ENCODE measurements around the gene DPYD.

The DPYD gene

GRCh38 chr1:97123717-97124431 lies 797.0 kb downstream of the DPYD start:
- no peak overlapping the region for H3K4me3 ChIP-seq (ENCODE audit: low read depth, low read length)
- no peaks in the 10 kb centered on the region for H3K9me3 ChIP-seq (ENCODE audit: severe bottlenecking)
- no peaks in the 10 kb centered on the region for H3K27me3 ChIP-seq (ENCODE audit: insufficient read depth, low read depth, severe bottlenecking)
- no peak for TF ChIP-seq CTCF (IDR thresholded peaks at IDR 0.05; ENCODE audit: low read depth, low read length)
- H3K27ac ChIP-seq: no peak overlapping the region
- no peak for DNase-seq
- no peaks in the 10 kb centered on the region for H3K36me3 ChIP-seq

GRCh38 chr1:97120806-97121205 lies 800.0 kb downstream of the DPYD start:
- H3K27me3 ChIP-seq (ENCODE audit: insufficient read depth, low read depth, severe bottlenecking): no peaks in the 10 kb centered on the region
- no peak overlapping the region for H3K4me3 ChIP-seq (ENCODE audit: low read depth, low read length)
- no peak for TF ChIP-seq CTCF (IDR thresholded peaks at IDR 0.05; ENCODE audit: low read depth, low read length)
- DNase-seq: no peak
- H3K9me3 ChIP-seq (ENCODE audit: severe bottlenecking): no peaks in the 10 kb centered on the region
- no peaks in the 10 kb centered on the region for H3K36me3 ChIP-seq
- H3K27ac ChIP-seq: no peak overlapping the region

- no peaks in the 10 kb centered on the region for H3K36me3 ChIP-seq
- no peak overlapping the region for H3K27ac ChIP-seq
- no peak for DNase-seq
- no peak for TF ChIP-seq CTCF (IDR thresholded peaks at IDR 0.05; ENCODE audit: low read depth, low read length)
- H3K9me3 ChIP-seq (ENCODE audit: severe bottlenecking): no peaks in the 10 kb centered on the region
- H3K27me3 ChIP-seq (ENCODE audit: insufficient read depth, low read depth, severe bottlenecking): no peaks in the 10 kb centered on the region
- no peak overlapping the region for H3K4me3 ChIP-seq (ENCODE audit: low read depth, low read length)
Observed at GRCh38 chr1:97119260-97120158, 801.3 kb downstream of the DPYD start.

- H3K27me3 ChIP-seq (ENCODE audit: insufficient read depth, low read depth, severe bottlenecking): no peaks in the 10 kb centered on the region
- H3K36me3 ChIP-seq: no peaks in the 10 kb centered on the region
- no peak overlapping the region for H3K27ac ChIP-seq
- no peak for TF ChIP-seq CTCF (IDR thresholded peaks at IDR 0.05; ENCODE audit: low read depth, low read length)
- H3K4me3 ChIP-seq (ENCODE audit: low read depth, low read length): no peak overlapping the region
- H3K9me3 ChIP-seq (ENCODE audit: severe bottlenecking): no peaks in the 10 kb centered on the region
- DNase-seq: no peak
Observed at GRCh38 chr1:97114842-97115241, 806.0 kb downstream of the DPYD start.

GRCh38 chr1:97112442-97112841 lies 808.4 kb downstream of the DPYD start:
- Histone ChIP-seq H3K36me3 (no peaks in the 10 kb centered on the region), H3K9me3 (ENCODE audit: severe bottlenecking) (no peaks in the 10 kb centered on the region), H3K27me3 (ENCODE audit: insufficient read depth, low read depth, severe bottlenecking) (no peaks in the 10 kb centered on the region), H3K4me3 (ENCODE audit: low read depth, low read length) (no peak overlapping the region), H3K27ac (no peak overlapping the region)
- no peak for DNase-seq
- TF ChIP-seq CTCF (IDR thresholded peaks at IDR 0.05; ENCODE audit: low read depth, low read length): no peak
